LHCN-M2 (cell line): ENCODE data around the gene ATXN1. TPM values are rescaled to one million over a fixed set of nuclear protein-coding genes. Genes with fewer than 3 reads are reported as not detected.

Experiments used
- DNase-seq: peaks from one replicate; pipeline ENCODE4 v3.0.0-alpha.2; 2012; ENCODE audit warnings: low read depth
- total RNA-seq: library from RNA; depleted of rRNA; stranded (reverse); fragments of >200 nt; gene quantifications from 2 replicates; pipeline ENCODE4 v1.2.3, GENCODE V29; 2014

The ATXN1 gene
- total RNA-seq, 1 experiment from 2014 or later = 9.9 TPM

DNA sequence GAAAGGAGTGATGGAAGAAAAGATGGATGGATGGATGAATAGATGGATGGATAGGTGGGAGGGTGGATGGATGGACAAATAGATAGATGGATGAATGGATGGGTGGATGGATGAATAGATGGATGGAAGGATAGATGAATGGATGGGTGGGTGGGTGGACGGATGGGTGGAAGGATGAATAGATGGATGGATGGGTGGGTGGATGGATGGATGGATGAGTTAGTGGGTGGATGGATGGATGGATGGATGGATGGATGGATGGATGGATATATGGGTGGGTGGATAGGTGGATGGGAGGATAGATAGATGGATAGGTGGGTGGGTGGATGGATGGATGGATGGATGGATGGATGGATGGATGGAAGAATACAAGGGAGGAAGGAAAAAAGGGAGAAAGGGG, 82.2 kb downstream of the ATXN1 start:
- no peak for DNase-seq

DNA sequence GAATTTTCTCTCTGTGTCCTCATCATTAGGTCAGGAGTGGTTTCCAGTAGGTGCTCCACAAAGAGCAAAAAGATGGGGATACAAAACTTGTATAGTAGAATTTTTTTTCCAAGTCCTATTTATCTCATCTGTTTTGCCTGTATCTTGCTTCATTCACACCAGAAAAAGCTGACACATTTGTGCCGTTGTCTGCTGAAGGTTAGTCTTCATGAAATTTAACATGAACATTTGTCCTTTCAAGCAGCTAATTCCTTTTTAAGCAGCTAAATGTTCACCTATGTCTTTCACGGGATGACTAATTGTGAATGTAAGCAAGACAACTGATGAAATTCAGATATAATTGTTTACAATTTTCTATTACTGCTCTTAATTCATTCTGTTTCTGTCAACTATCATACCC, 83.8 kb downstream of the ATXN1 start:
- DNase-seq = no peak

DNA sequence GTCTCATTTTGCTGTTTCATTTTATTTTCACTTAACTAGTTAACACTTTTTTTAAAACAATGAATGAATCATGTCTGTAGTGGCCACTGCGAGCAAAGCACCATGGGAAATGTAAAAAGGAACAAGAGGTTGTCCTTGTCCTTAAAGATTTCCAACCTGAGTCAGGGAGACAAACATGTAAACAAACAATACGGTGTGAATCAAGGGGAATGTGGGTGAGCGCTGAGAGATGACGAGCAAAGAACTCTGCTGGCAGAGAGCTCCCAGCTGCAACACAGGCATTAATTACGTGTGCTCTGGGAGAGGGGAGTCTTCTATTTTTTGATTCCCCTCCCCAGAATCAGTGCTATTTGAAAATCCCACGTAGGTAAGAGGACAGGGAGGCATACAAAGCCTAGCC, 84.3 kb downstream of the ATXN1 start:
- DNase-seq = peak; percentile 73

DNA sequence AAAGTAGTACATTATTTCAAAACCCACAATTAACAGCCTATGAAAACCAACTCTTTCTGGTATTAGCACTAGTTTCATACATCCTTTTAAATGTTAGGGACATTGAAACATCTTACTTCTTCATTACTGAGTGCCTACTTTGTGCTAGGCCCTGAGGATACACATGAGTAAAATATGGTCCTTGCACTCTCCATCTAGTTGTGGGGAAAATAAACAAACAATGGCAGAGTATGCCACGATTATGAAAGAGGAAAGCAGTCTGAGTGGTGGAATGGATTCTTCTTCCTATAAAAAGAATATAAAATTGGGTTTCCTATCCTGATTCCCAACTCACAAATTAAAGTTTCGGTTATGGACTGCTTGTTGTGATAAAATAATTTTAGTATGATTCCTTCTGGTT, 84.9 kb downstream of the ATXN1 start:
- DNase-seq = no peak

DNA sequence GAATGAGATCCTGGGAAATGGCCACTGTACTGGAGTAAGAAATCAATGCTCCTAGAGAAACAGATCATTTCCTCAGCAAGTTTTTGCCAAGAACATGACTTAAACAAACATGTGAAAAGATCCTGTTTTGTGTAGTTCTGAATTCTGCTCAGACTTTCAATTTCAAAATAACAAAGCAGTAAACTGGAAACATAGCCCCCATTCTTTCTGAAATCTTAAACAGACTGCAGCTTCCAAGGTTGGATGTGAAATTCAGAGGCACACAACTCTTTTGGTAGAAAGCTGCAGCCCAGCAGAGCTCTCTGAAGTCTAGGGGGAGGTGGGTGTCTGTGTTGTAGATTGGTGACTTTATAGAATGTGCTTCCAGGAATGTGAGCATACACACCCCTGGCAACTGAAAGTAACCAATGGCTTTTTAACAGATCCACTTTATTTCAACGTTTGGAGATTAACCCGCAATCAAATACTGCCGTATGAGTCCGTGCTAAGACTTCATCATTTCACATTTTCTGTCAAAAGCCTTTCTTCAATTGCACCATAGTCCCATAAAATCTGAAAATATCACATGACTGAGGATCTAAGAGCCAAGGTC, 86.4 kb downstream of the ATXN1 start:
- no peak for DNase-seq

DNA sequence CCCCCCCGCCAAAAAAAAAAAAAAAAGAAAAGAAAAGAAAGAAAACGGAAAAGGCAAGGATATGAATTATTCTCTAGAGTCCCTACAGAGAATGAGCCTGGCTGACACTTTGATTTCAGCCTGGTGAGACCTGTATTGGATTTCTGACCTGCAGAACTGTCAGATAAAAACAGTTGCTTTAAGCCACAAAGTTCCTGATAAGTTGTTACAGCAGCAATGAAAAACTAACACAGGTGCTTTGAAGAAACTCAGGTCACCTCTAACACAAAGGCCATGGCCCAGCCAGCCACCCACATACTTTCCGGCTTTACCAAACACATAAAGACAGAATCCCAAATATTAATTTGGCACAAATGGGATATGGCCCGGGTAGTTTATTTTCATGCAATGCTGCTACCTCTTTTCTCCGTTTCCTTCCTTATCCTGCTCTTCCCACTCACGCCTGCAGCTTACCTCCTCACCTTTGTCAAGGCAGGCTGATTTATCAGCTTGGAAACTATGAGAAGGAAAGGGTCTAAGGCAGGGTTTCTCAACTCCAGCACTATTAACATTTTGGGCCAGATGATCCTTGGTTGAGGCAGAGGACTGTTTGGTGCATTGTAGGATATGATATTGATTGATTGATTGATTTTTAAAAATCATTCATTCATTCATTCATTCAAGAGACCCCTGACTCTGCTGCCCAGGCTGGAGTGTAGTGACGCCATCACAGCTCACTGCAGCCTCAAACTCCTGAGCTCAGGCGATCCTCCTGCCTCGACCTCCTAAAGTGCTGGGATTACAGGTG, 88.1 kb downstream of the ATXN1 start:
- DNase-seq = no peak

DNA sequence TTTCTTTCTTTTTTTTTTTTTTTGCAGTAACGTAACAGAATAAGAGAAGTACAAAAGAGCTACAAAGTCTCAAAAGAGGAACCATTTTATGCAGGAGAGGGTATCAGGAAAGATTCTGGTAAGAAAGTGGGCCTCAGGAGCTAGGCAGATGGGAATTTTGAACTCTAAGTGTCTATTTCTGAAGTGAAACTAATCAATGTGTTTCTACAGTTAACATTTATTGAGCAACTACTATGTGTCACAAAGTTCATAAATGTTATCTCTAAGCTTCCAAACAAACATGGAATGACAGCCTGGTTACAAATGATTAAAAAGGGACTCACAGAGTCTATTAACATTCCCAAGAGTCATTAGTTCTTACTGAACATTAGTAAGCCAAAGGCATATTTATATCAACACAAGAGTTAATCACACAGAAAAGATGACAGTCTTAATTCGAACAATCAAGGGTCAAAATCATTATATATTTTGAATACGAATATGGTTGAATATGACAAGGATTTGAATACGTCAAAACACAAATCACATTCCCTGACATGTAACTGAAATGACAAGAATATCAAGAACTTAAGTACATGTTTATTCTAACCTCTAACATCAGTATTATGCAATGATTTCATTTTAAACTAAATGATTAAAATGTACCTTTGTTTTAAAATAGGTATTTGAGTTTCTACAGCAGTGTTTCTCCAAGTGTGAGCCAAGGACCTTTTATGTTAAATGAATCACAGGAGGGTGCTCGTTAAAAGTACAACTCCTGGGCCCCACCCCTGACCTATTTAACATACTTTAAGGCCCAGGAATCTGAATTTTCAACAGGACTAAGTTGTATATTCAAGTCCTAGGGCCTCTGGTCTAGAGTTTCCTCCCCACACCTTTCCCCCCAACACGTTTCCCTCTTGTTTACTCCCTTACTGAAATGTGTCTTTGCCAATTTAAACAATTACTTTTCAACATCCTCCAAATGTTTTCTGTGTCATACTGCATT, 89.7 kb downstream of the ATXN1 start:
- no peak for DNase-seq

DNA sequence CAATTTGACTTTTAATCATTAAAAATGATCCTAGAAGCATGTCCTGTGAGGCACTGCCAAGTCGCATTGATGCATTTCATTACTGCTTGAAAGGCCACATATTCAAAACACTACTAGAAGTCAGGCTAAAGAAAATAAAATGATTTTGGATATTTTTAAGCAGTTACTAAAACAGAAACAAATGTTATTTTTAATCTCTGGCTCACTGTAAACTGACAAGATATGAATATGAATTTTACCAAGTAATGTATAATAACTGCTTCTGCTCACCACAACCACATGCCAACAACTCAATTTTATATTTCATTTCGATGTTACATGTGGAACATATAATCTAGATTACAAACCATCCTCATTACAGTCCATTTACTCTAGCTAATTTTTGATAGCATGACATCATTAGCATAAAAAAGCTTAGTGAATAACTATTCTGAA, 90.6 kb downstream of the ATXN1 start:
- DNase-seq = no peak

DNA sequence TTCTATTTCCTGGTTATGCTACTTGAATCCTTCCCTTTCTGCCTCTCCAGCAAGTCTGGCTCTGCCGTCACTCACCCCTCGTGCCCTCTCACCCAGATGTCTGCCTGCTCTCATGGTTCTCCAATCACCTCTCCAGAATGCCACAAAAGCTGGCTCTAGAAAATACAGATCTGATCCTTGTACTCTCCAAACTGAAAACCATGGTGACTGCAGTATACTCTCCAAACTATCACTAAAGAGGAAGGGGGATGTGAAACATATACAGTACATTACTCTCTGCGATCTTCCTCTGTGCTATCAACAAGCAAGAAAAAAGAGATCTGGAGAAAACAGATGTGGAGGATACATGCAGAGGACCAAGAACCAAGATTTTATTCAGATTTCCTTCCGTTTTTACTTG, 91.1 kb downstream of the ATXN1 start:
- no peak for DNase-seq

DNA sequence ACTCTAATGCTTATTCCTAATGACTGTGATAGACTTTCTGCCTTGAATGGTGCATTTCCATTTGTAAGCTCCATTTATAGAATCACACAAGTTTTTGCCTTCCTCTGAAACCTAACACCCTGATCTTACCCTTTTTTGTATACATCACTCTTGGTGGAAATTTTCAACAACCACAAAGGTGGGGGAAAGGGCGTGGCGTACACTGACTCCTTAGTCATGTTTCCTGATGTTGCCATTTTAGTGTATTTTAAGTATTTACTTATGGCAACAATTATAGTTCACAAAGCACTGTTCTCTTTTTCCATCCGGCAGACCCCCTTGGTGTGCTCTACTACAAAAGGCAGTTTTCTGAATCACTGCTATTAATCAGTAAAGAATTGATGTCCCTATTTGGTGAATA, 92.0 kb downstream of the ATXN1 start:
- DNase-seq = no peak

DNA sequence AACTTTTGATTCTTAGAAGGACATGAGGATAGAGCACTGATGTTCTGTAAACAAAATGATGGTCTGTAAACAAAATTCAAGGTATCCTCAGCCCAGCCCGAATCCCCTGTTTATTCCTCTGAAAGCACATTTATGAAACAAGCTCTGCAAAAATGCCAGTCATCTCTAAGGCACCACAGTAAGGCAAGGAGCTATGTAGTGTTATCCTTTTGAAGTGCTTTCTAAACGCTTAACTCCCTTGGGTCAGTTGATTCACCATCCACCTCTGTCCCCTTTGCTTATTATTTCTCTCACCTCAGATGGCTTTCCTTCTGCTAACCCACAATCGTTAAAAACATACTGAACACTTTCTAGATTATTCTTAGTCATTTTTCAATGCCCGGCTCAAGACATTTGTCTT, 93.8 kb downstream of the ATXN1 start:
- DNase-seq = no peak

DNA sequence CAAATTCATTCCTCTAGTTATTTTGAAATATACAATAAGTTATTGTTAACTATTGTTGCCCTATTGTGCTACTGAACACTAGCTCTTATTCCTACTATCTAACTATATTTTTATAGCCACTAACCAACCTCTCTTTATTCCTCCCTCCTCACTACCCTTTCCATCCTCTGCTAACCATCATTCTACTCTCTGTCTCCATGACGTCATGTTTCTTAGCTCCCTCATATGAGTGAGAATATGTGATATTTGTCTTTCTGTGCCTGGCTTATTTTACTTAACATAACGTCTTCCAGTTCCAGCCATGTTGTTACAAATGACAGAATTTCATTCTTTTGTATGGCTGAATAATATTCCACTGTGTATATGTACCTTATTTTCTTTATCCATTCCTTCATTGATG, 95.3 kb downstream of the ATXN1 start:
- no peak for DNase-seq

DNA sequence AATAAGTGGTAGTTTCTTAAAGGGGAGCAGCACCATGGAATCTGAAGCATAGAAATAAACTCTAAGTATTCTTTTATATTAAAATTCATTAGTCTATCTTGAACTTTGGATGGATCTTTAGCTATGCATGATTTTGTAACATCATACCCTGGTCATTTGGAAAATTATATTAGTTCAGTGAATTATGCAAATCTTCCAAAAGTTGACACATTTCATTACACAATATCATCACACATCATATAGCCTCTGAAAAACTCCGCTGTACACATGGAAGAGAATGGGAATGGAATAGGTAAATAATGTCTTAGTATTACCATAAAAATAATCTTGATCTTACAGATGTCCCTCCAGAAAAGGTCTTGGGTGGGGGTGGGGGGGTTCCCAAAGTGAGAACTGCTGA, 96.1 kb downstream of the ATXN1 start:
- no peak for DNase-seq

DNA sequence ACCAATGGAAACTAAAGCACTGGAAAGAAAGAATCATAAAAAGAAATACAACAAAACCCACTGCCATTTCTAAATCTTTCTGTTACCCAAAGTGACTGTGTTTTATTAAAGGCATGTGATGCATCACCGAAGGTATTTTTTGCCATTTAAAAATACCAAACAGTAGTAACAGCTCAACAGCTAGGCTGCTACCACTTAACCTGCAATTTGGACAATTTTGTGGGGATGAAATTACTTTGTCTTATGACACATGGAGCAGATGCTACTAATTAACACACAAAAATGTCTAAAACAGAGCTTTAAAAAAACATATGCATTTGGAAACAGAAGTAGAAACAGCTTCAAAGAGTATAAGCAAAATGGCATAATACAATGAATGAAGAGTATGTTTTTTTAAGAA, 97.4 kb downstream of the ATXN1 start:
- no peak for DNase-seq

DNA sequence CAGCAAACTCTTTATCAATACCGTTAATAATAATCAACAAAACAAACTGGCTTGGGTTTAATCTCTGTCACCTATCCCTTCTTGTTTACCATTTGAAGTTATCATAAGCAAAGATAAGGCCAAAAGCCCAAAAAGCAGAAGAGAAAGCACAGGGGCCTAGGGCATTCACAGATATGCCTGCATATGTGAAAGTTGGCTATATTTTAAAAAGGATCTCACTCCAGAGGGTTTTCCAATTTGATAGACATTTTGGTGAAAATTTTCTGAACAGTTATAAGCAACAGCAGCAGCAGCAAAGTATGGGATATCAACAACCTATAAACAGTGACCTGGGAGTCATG, 101.1 kb downstream of the ATXN1 start:
- DNase-seq = no peak

DNA sequence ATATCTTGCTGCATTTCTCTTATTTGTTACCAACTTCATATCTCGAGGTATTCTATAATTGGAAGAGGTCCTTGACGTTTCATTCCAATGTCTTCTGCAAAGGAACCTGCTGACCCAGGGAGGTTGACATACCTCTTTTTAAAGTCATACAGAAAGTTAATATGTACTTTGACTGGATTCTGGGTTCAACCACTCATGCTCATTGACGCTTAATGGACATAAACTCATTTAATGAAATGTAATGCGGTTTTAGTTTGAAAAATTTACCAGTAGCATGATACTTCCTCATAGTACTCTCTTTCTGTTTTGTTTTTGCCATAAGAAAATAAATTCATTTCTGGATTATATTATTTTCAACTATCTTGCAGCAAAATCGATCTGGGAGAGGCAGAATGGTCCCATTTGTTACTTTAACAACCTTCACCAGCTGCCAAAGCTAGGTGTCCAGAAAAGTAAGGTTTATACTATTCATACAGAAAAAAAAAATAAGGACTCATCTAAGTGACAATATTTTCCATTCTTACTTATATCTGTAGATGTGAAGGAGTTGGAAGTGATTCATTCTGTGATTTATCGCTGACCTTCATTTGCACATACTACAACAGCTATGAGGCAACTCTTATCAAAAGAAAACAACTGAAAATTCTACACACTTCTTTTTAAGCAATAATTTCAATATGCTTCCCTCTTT, 101.6 kb downstream of the ATXN1 start:
- no peak for DNase-seq

DNA sequence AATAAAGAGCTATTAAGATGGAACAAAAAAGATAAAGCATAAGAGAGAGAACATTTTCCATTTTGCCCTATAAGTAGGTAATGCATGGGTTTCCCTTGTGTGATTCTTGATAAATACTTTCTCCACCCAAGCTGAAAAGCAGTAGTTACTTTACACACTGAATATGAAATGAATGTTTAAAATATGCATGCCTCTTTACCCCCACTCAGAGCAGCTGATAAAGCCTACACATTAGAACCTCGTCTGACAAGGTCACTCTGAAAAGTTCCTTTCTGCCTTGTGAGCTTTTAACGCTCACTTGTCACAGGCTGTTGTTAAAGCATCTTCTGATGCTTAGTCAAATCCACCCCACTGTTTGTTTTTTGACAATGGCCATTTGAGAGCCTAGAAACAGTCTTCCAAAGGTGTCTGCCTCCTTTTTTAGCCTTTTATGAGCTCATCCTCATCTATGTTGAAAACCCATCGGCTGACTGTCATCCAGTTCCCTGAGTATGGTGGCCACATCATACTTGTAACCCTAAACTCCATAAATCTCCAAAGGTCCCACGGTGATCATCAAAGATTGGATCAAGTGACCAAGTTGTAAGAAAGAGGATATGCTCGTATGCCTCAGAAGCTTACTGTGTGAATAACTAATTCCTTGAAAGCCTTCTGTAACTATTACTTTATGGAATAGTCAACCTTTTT, 102.8 kb downstream of the ATXN1 start:
- no peak for DNase-seq

DNA sequence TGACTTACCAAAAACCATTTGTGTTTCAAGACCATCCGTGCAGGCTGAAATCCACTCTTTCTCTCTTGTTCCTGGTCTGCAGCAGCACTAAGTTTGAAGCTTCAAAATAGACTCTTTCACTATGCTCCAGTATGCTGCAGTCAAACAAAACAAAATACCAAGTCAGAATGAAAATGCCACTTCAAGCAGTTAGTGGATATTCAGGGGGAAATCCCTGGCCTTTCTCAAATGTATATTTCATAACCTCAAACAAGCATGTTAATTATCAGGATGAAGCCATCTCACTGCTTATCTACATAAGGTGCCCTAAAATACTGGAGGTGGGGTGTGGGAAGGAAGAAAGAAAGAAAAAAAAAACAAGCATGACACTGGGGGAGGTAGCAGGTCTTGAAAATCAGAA, 103.5 kb downstream of the ATXN1 start:
- DNase-seq = no peak

DNA sequence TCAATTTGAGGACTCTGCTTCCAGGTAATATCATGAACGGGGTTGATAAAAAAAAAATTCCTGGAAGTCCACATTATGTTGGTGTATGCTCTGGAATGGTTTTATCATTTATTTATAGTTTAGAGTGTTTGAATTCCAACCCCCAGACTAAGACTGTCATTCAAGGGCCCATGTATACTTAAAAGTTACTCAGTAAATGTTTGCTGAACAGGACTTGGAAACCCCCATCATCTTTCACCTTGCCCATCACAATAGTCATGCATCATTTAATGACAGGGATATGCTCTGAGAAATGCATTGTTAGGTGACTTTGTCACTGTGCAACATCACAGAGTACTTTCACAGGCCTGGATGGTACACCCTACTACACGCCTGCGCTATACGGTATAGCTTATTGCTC, 104.8 kb downstream of the ATXN1 start:
- DNase-seq = no peak

DNA sequence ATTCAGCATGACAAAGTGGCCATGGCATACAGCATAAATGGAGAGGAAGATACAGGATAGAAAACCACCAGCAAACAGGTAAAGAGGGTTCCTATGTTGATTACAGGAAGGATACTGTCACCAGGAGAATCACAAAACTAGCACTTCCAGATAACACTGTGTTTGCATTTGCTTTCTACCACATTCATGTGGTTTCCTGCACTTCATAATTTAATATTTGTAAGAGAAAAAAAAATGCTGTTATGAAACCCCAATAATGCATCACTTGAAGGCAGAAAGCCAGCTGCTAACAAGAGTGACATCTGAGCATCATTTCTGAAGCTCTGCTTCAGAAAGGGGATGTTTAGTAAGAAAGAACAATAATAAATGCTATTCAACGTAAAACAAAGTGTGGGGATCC, 106.6 kb downstream of the ATXN1 start:
- no peak for DNase-seq

DNA sequence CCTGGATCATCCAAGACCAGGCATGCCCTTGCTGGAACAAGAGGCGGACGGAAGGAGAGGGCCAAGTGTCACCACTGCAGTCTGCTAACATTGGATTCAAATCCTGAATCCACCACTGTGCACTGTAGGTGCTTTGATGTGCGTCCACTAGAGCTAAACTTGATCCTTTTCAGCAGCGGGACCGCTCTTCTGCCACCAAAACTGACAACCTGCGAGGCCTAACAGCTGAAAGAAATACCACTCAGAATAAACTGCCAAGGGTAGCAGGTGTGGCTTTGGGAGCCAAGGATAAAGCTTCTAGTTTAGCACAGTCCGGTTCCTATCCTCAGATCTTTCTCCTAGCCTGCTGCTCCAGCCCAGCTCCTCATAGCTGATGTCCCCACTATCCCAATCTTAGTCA, 108.0 kb downstream of the ATXN1 start:
- DNase-seq = no peak
